Keratinocyte (primary cell): Measurements from ENCODE around the gene SLC25A36.

Source experiments
- EZH2 ChIP-seq: IDR thresholded peaks from one replicate; pipeline ENCODE4 v1.6.1; 2012; ENCODE audit warnings: inconsistent platforms, mild to moderate bottlenecking, low read length, moderate library complexity
- TF ChIP-seq, protein P1 (sequence below), 3 experiments: IDR thresholded peaks in 1 of 3; conservative IDR thresholded peaks in 1 of 3; optimal IDR thresholded peaks in 1 of 3; 2 replicates in 2 of 3; 3 replicates in 1 of 3; pipeline versions ENCODE3 to v1.5.1; 2011; ENCODE audit warnings: low read length in 3 of 3, mild to moderate bottlenecking in 3 of 3, moderate library complexity in 2 of 3, control low read depth in 1 of 3, inconsistent platforms in 1 of 3; ENCODE audit not compliant: insufficient read depth in 2 of 3; ENCODE audit errors: extremely low read depth in 1 of 3

GRCh38 chr3:141015481-141015880, 73.8 kb downstream of the SLC25A36 start:
- TF ChIP-seq, protein P1, sequence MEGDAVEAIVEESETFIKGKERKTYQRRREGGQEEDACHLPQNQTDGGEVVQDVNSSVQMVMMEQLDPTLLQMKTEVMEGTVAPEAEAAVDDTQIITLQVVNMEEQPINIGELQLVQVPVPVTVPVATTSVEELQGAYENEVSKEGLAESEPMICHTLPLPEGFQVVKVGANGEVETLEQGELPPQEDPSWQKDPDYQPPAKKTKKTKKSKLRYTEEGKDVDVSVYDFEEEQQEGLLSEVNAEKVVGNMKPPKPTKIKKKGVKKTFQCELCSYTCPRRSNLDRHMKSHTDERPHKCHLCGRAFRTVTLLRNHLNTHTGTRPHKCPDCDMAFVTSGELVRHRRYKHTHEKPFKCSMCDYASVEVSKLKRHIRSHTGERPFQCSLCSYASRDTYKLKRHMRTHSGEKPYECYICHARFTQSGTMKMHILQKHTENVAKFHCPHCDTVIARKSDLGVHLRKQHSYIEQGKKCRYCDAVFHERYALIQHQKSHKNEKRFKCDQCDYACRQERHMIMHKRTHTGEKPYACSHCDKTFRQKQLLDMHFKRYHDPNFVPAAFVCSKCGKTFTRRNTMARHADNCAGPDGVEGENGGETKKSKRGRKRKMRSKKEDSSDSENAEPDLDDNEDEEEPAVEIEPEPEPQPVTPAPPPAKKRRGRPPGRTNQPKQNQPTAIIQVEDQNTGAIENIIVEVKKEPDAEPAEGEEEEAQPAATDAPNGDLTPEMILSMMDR (optimal IDR thresholded peaks at IDR 0.05 in 1 of 3, IDR thresholded peaks at IDR 0.05 in 1 of 3, conservative IDR thresholded peaks at IDR 0.05 in 1 of 3; ENCODE audit: extremely low read depth in 1 of 3, insufficient read depth in 2 of 3, low read length in 3 of 3): no peak
- TF ChIP-seq EZH2: no peak
